HG03469 (cell line): ENCODE data around the gene ALK.

Experiments
- ATAC-seq: cut with Tn5 transposase; IDR thresholded peaks from one replicate; pipeline ENCODE4 v1.9.1; 2021; ENCODE audit warnings: mild to moderate bottlenecking, moderate library complexity, moderate number of reproducible peaks; ENCODE audit not compliant: unreplicated experiment

Gene ALK

GRCh38 chr2:29910465-29910864, 10.9 kb downstream of the ALK start:
- ATAC-seq = no peak

GRCh38 chr2:29902356-29902755, 19.0 kb downstream of the ALK start:
- no peak for ATAC-seq

GRCh38 chr2:29900971-29901633, 20.3 kb downstream of the ALK start:
- no peak for ATAC-seq

- ATAC-seq = no peak
These were observed 22.4 kb downstream of the ALK start for GRCh38 chr2:29898999-29899398.

GRCh38 chr2:29894822-29895614, 26.4 kb downstream of the ALK start:
- ATAC-seq = no peak

- ATAC-seq = no peak
These were observed 28.7 kb downstream of the ALK start for GRCh38 chr2:29892585-29893259.

- ATAC-seq = no peak
These were observed 40.2 kb downstream of the ALK start for GRCh38 chr2:29881089-29881730.

GRCh38 chr2:29880084-29880483, 41.3 kb downstream of the ALK start:
- no peak for ATAC-seq

GRCh38 chr2:29879456-29879855, 41.9 kb downstream of the ALK start:
- no peak for ATAC-seq

- no peak for ATAC-seq
These were observed 42.5 kb downstream of the ALK start for GRCh38 chr2:29878898-29879297.

GRCh38 chr2:29876374-29876773, 45.0 kb downstream of the ALK start:
- no peak for ATAC-seq

- ATAC-seq = no peak
These were observed 46.6 kb downstream of the ALK start for GRCh38 chr2:29874745-29875144.

- no peak for ATAC-seq
These were observed 48.5 kb downstream of the ALK start for GRCh38 chr2:29872870-29873269.

- ATAC-seq = no peak
These were observed 49.8 kb downstream of the ALK start for GRCh38 chr2:29871541-29871940.

- ATAC-seq = no peak
These were observed 55.9 kb downstream of the ALK start for GRCh38 chr2:29865512-29865911.

GRCh38 chr2:29864988-29865387, 56.4 kb downstream of the ALK start:
- no peak for ATAC-seq

- no peak for ATAC-seq
These were observed 65.3 kb downstream of the ALK start for GRCh38 chr2:29855924-29856639.

GRCh38 chr2:29850794-29851193, 70.6 kb downstream of the ALK start:
- ATAC-seq = no peak

- ATAC-seq = no peak
These were observed 72.6 kb downstream of the ALK start for GRCh38 chr2:29848566-29849310.

- ATAC-seq = no peak
These were observed 73.5 kb downstream of the ALK start for GRCh38 chr2:29847886-29848285.
